Anterior cingulate cortex (tissue), 58 donors: ENCODE measurements around the gene GCNT3.
"Not testable (repeated sequence)": the region's sequence is repeated elsewhere in the genome, so short reads cannot be mapped to it uniquely, and the experiment has no call there.

Experiments
- DNase-seq, 58 donors: peaks; one replicate each; lab custom pipeline; 2025; lab: John Stamatoyannopoulos, UW

GCNT3 gene

GRCh38 chr15:59615661-59616060 lies 4.1 kb downstream of the GCNT3 start:
- no peak for DNase-seq

- DNase-seq, result no peak
Measured at GRCh38 chr15:59616379-59616778, 4.8 kb downstream of the GCNT3 start.

- DNase-seq, result no peak
Measured at GRCh38 chr15:59618406-59618805, 6.8 kb downstream of the GCNT3 start.

- DNase-seq, result no peak
Measured at GRCh38 chr15:59622289-59622688, 10.7 kb downstream of the GCNT3 start.

GRCh38 chr15:59632714-59633113 lies 21.1 kb downstream of the GCNT3 start:
- no peak for DNase-seq

- DNase-seq, result no peak
Measured at GRCh38 chr15:59636184-59636583, 24.6 kb downstream of the GCNT3 start.

- not testable (repeated sequence) for DNase-seq
Measured at GRCh38 chr15:59637507-59637906, 25.9 kb downstream of the GCNT3 start.

GRCh38 chr15:59642351-59642750 lies 30.8 kb downstream of the GCNT3 start:
- DNase-seq, result no peak

GRCh38 chr15:59644756-59645155 lies 33.2 kb downstream of the GCNT3 start:
- DNase-seq, result no peak

GRCh38 chr15:59645812-59646211 lies 34.2 kb downstream of the GCNT3 start:
- not testable (repeated sequence) for DNase-seq

GRCh38 chr15:59646277-59646676 lies 34.7 kb downstream of the GCNT3 start:
- DNase-seq, result no peak

GRCh38 chr15:59647085-59647484 lies 35.5 kb downstream of the GCNT3 start:
- DNase-seq, result no peak

GRCh38 chr15:59649603-59650002 lies 38.0 kb downstream of the GCNT3 start:
- DNase-seq, result no peak

- DNase-seq, result no peak
Measured at GRCh38 chr15:59654046-59654445, 42.5 kb downstream of the GCNT3 start.

- peak; percentile 53 to 97 (median 90) for DNase-seq
Measured at GRCh38 chr15:59656897-59657634, 45.5 kb downstream of the GCNT3 start, which contains the start of gene GTF2A2. Gene GTF2A2, minus strand, starts transcription at chr15:59657515. Its CDS starts 5,238 bp downstream, at chr15:59652277.

- DNase-seq, result peak in 5 of 58 donors; percentile 24 to 47 (median 33)
Measured at GRCh38 chr15:59657635-59658125, 46.1 kb downstream of the GCNT3 start.

- no peak for DNase-seq
Measured at GRCh38 chr15:59659366-59659765, 47.8 kb downstream of the GCNT3 start.

- no peak for DNase-seq
Measured at GRCh38 chr15:59662260-59662659, 50.7 kb downstream of the GCNT3 start.

- no peak for DNase-seq
Measured at GRCh38 chr15:59668556-59668955, 57.0 kb downstream of the GCNT3 start.
